Adrenal gland (tissue), 12 donors: Measurements from ENCODE around the gene SLC35F1. TPM values are rescaled to one million over a fixed set of nuclear protein-coding genes. Genes with fewer than 3 reads are reported as not detected.

Experiments
- DNase-seq, 7 donors: peaks; one replicate each; pipeline ENCODE4 v3.0.0-alpha.2; 2019 to 2020
- H3K27ac ChIP-seq, 5 donors: fragments of 200-600 bp; sonication (generic) in 4 of 5; 1 replicate in 3 of 5; 2 replicates in 2 of 5; pipeline versions ENCODE4 v1.5.1 to v1.8.0; 2016 to 2020; ENCODE audit warnings: mild to moderate bottlenecking in 1 of 5
- H3K27me3 ChIP-seq: fragments of 200-600 bp; 2 replicates; pipeline ENCODE4 v1.8.0; 2021
- H3K36me3 ChIP-seq, 2 donors: fragments of 200-600 bp; replicated peaks in 1 of 2; 1 replicate in 1 of 2; 2 replicates in 1 of 2; pipeline versions ENCODE4 v1.5.1 to v1.8.0; 2018 to 2022
- H3K4me1 ChIP-seq, 2 donors: fragments of 200-600 bp; replicated peaks in 1 of 2; 1 replicate in 1 of 2; 2 replicates in 1 of 2; pipeline versions ENCODE4 v1.5.1 to v1.8.0; 2018 to 2021
- H3K4me3 ChIP-seq, 4 donors: fragments of 200-600 bp; sonication (generic) in 3 of 4; one replicate each; pipeline ENCODE4 v1.5.1; 2016 to 2018
- H3K9me3 ChIP-seq, 3 donors: fragments of 200-600 bp; sonication (generic) in 1 of 3; replicated peaks in 1 of 3; 1 replicate in 2 of 3; 2 replicates in 1 of 3; pipeline versions ENCODE4 v1.5.1 to v1.8.0; 2016 to 2021
- POLR2A ChIP-seq, 2 donors: fragments of 450-650 bp; IDR thresholded peaks; one replicate each; pipeline ENCODE4 v1.6.1; 2017; ENCODE audit warnings: antibody characterized with exemption in 2 of 2, mild to moderate bottlenecking in 2 of 2, moderate library complexity in 1 of 2
- WGBS, 4 donors: extraction: QIAGEN DNeasy Blood & Tissue Kit in 2 of 4; methylation state at CpG; one replicate each; pipeline versions ENCODE4 v1.1.5 to v1.1.7; 2013 to 2017; 5-methylcytosine and 5-hydroxymethylcytosine counted together
- intact Hi-C, 2 donors: fragments of 100-400 bp; cut with DNase I; formaldehyde crosslinking; loops; one replicate each; pipeline versions ENCODE4 v1.14.1 to v1.15.0; 2022 to 2023
- polyA plus RNA-seq, 3 donors: library from polyadenylated mRNA; stranded (reverse); fragments of 200-250 nt in 2 of 3; fragments of 350-450 nt in 1 of 3; fragmentation: Illumina TruSeq in 1 of 3; extraction: RNeasy Lipid Tissue Mini Kit (QIAGEN cat#74804) in 1 of 3; gene quantifications; one replicate each; pipeline ENCODE4 v1.2.3, GENCODE V29; 2013 to 2014
- total RNA-seq, 9 donors: library from RNA; depleted of rRNA in 4 of 9; stranded (reverse); fragments of >200 nt in 4 of 9; fragments of 120-200 nt in 1 of 9; fragmentation: NEBNext Ultra II Directional in 1 of 9; extraction: Animal tissue kit (Norgen Biotek cat#: 25700) in 1 of 9; gene quantifications; one replicate each; pipeline versions ENCODE4 v1.1.0 to v1.2.4, GENCODE V29; 2013 to 2023
- TF ChIP-seq, protein P1 (sequence below), 6 experiments: fragments of 450-650 bp in 4 of 6; fragments of 200-600 bp in 2 of 6; sonication (generic) in 1 of 6; IDR thresholded peaks; 1 replicate in 5 of 6; 2 replicates in 1 of 6; pipeline versions ENCODE4 v1.5.1 to v1.8.0; 2016 to 2021; ENCODE audit warnings: antibody characterized with exemption in 6 of 6, mild to moderate bottlenecking in 2 of 6, moderate library complexity in 1 of 6
- donor health status: healthy with polysubstance abuse.
- donor health status: Bipolar disorder and iron deficiency.
- donor health status: DM: yes; HTN: yes; CAD: no.
- donor health status: DM: no; HTN: no; CAD: no.
- donor health status: DM: no; HTN: no; CAD: no.
- donor health status: DM: yes; HTN: yes; CAD: no.

Gene SLC35F1
- total and polyA plus RNA-seq, 12 donors, result 0.32 to 4.0 (median 1.7) TPM

DNA sequence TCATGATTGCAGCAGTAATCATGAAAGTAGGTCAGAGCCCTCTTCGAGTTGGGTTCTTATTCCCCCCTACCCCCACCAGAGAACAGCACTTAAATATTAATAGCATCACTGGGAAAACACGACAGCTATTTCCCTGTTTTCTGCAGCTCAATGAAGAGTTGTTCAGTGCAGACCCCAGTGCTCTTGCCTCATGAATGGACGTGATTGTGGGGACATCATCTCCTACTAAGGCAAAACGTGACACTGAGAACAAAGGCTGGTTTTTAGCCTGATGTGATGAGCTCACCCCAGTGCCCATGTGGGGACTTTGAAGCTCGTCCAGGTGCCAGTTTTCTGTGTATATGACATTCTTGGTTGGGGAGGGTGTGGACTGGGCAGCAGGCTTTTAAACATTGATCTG lies 105.9 kb downstream of the SLC35F1 start:
- intact Hi-C loops, result no loop called here
- H3K27ac ChIP-seq, result no peak overlapping the region
- no peaks in the 10 kb centered on the region for H3K4me1 ChIP-seq
- no peaks in the 10 kb centered on the region for H3K27me3 ChIP-seq
- 45 to 57% (median 47%) methylated on average over 5 of the region's 5 CpGs for WGBS, 4 donors
- H3K4me3 ChIP-seq, result no peak overlapping the region
- H3K9me3 ChIP-seq, result no peaks in the 10 kb centered on the region
- no peak for DNase-seq
- TF ChIP-seq, protein P1, sequence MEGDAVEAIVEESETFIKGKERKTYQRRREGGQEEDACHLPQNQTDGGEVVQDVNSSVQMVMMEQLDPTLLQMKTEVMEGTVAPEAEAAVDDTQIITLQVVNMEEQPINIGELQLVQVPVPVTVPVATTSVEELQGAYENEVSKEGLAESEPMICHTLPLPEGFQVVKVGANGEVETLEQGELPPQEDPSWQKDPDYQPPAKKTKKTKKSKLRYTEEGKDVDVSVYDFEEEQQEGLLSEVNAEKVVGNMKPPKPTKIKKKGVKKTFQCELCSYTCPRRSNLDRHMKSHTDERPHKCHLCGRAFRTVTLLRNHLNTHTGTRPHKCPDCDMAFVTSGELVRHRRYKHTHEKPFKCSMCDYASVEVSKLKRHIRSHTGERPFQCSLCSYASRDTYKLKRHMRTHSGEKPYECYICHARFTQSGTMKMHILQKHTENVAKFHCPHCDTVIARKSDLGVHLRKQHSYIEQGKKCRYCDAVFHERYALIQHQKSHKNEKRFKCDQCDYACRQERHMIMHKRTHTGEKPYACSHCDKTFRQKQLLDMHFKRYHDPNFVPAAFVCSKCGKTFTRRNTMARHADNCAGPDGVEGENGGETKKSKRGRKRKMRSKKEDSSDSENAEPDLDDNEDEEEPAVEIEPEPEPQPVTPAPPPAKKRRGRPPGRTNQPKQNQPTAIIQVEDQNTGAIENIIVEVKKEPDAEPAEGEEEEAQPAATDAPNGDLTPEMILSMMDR (IDR thresholded peaks at IDR 0.05), result no peak
- TF ChIP-seq POLR2A (IDR thresholded peaks at IDR 0.05), result no peak
- no peaks in the 10 kb centered on the region for H3K36me3 ChIP-seq

- H3K4me3 ChIP-seq, result no peak overlapping the region
- DNase-seq, result no peak
- H3K27me3 ChIP-seq, result no peaks in the 10 kb centered on the region
- H3K9me3 ChIP-seq, result no peaks in the 10 kb centered on the region
- H3K36me3 ChIP-seq, result no peaks in the 10 kb centered on the region
- intact Hi-C loops, result no loop called here
- WGBS, 4 donors, result 86 to 94% (median 89%) methylated on average over 2 of the region's 2 CpGs
- H3K4me1 ChIP-seq, result no peaks in the 10 kb centered on the region
- H3K27ac ChIP-seq, result no peak overlapping the region
- TF ChIP-seq POLR2A (IDR thresholded peaks at IDR 0.05), result no peak
- TF ChIP-seq, protein P1 (IDR thresholded peaks at IDR 0.05), result no peak
Measured at GRCh38 chr6:118016532-118016931, 109.5 kb downstream of the SLC35F1 start.

- Histone ChIP-seq H3K9me3 (no peaks in the 10 kb centered on the region), H3K4me3 (no peak overlapping the region), H3K4me1 (no peaks in the 10 kb centered on the region), H3K27me3 (no peaks in the 10 kb centered on the region), H3K36me3 (no peaks in the 10 kb centered on the region), H3K27ac (no peak overlapping the region)
- TF ChIP-seq POLR2A (IDR thresholded peaks at IDR 0.05), result no peak
- TF ChIP-seq, protein P1 (IDR thresholded peaks at IDR 0.05), result no peak
- 36 to 45% (median 43%) methylated on average over 2 of the region's 2 CpGs for WGBS, 4 donors
- DNase-seq, result no peak
- intact Hi-C loops, result no loop called here
Measured at GRCh38 chr6:118017301-118017848, 110.3 kb downstream of the SLC35F1 start.

DNA sequence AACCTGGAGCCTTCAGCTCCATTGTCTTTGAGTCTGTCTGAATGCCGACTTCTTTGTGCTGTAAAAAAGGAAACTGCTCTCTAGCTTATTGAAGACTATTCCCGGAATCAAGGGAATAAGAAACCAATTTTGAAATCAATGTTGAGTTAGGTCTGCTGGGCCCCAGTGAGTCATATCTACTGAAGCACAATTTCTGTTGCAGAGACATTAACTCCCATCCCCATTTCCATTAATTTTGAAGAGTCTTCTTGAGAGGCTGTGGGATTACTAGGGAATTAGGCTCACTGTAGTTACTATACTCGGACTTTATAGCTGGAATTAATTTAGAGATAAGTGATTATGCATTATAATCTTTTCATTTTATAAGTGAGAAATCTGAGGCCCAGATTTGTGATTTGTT lies 116.7 kb downstream of the SLC35F1 start:
- WGBS, 4 donors, result 75 to 86% (median 83%) methylated on average over 3 of the region's 3 CpGs
- no peak for DNase-seq

More for the DNA sequence above, 116.7 kb downstream of the SLC35F1 start:
- no peak overlapping the region for H3K4me3 ChIP-seq
- H3K27ac ChIP-seq, result no peak overlapping the region
- no peaks in the 10 kb centered on the region for H3K27me3 ChIP-seq
- H3K4me1 ChIP-seq, result no peaks in the 10 kb centered on the region
- H3K9me3 ChIP-seq, result no peaks in the 10 kb centered on the region
- H3K36me3 ChIP-seq, result no peaks in the 10 kb centered on the region
- no peak for TF ChIP-seq POLR2A (IDR thresholded peaks at IDR 0.05)
- TF ChIP-seq, protein P1 (IDR thresholded peaks at IDR 0.05), result no peak
- intact Hi-C loops, result no loop called here
